Measurements from ENCODE around the gene SORT1.

The SORT1 gene

GRCh38 chr1:109271458-109271857 is 126.3 kb downstream of the SORT1 start:
- no peak for TF ChIP-seq CTCF (conservative IDR thresholded peaks at IDR 0.05)
- no peak for TF ChIP-seq ZFX (IDR thresholded peaks at IDR 0.05)
- H3K27ac ChIP-seq = no peak overlapping the region

GRCh38 chr1:109270623-109271317 is 126.9 kb downstream of the SORT1 start:
- TF ChIP-seq ZFX (IDR thresholded peaks at IDR 0.05) (no peak), CTCF (conservative IDR thresholded peaks at IDR 0.05) (no peak)
- H3K27ac ChIP-seq = no peak overlapping the region

- TF ChIP-seq CTCF (conservative IDR thresholded peaks at IDR 0.05) (no peak), ZFX (IDR thresholded peaks at IDR 0.05) (no peak)
- no peak overlapping the region for H3K27ac ChIP-seq
Measured at GRCh38 chr1:109269981-109270622, 127.6 kb downstream of the SORT1 start.

- no peak overlapping the region for H3K27ac ChIP-seq
Measured at GRCh38 chr1:109269212-109269980, 128.3 kb downstream of the SORT1 start.

GRCh38 chr1:109268431-109269211 is 129.1 kb downstream of the SORT1 start:
- TF ChIP-seq CTCF (conservative IDR thresholded peaks at IDR 0.05) = no peak
- no peak overlapping the region for H3K27ac ChIP-seq

More at GRCh38 chr1:109269212-109269980, 128.3 kb downstream of the SORT1 start:
- TF ChIP-seq CTCF (conservative IDR thresholded peaks at IDR 0.05) (no peak), ZFX (IDR thresholded peaks at IDR 0.05) (no peak)

- TF ChIP-seq ZFX (IDR thresholded peaks at IDR 0.05) (no peak), CTCF (conservative IDR thresholded peaks at IDR 0.05) (no peak)
Measured at GRCh38 chr1:109267743-109268300, 129.9 kb downstream of the SORT1 start.

More at GRCh38 chr1:109267743-109268300, 129.9 kb downstream of the SORT1 start:
- no peak overlapping the region for H3K27ac ChIP-seq

All from C4-2B (cell line).